K562 (cell line): ENCODE measurements around the gene CUL9. TPM values are rescaled to one million over a fixed set of nuclear protein-coding genes. Genes with fewer than 3 reads are reported as not detected.

Experiments
- ATAC-seq: fragments of 200-7000 bp; cut with Tn5 transposase; 3 replicates; pipeline ENCODE4 v1.9.1; 2020; ENCODE audit warnings: moderate library complexity
- BruUV-seq: library from RNA; stranded (reverse); fragments of 400-500 nt; replicated peaks from 2 replicates; lab custom pipeline; 2021; lab: Mats Ljungman, UMichigan
- CTCF ChIA-PET: fragments of 300-600 bp; formaldehyde crosslinking; extraction: SDS; loops from one replicate; lab custom pipeline; 2021; ENCODE audit warnings: low intra/inter-chr PET ratio; lab: Yijun Ruan, JAX
- POLR2A ChIA-PET: fragments of 300-600, 350-650 bp; sonication (Branson Sonifier 250); formaldehyde crosslinking; extraction: SDS; loops from one replicate; lab custom pipeline; 2021; ENCODE audit warnings: antibody characterized with exemption, inconsistent platforms; lab: Yijun Ruan, JAX
- DNase-seq, 4 experiments: peaks; one replicate each; pipeline versions ENCODE4 v3.0.0 to v3.0.0-alpha.2; 2011 to 2018; ENCODE audit warnings: low spot score in 3 of 4, mixed read lengths in 3 of 4; ENCODE audit errors: extremely low read depth in 1 of 4
- FAIRE-seq: peaks from 2 replicates; lab custom pipeline; 2011; peaks lifted over from hg19 to GRCh38; lab: Jason Lieb, UNC
- H2AFZ ChIP-seq: 2 replicates; pipeline ENCODE4 v1.6.0; 2011; ENCODE audit warnings: low read depth, low read length, control low read depth, inconsistent platforms
- H3K27ac ChIP-seq: fragments of 200-600 bp; 3 replicates; pipeline ENCODE4 v1.8.0; 2011; ENCODE audit warnings: low read depth, mild to moderate bottlenecking, control low read depth, inconsistent platforms, low read length, moderate library complexity, mixed read lengths; ENCODE audit errors: extremely low read depth
- H3K27me3 ChIP-seq, 2 experiments: fragments of 300-600 bp in 1 of 2; 2 replicates in 1 of 2; 3 replicates in 1 of 2; pipeline versions ENCODE4 v1.6.0 to v1.8.0; 2011; ENCODE audit warnings: inconsistent platforms in 2 of 2, low read length in 2 of 2, mild to moderate bottlenecking in 1 of 2, mixed read lengths in 1 of 2, moderate library complexity in 1 of 2; ENCODE audit not compliant: control insufficient read depth in 2 of 2, insufficient read depth in 2 of 2
- H3K36me3 ChIP-seq: fragments of 300-600 bp; 3 replicates; pipeline ENCODE4 v1.8.0; 2011; ENCODE audit warnings: mild to moderate bottlenecking, low read length, inconsistent platforms; ENCODE audit not compliant: control insufficient read depth, insufficient read depth
- H3K4me1 ChIP-seq, 2 experiments: fragments of 200-600 bp in 1 of 2; replicated peaks in 1 of 2; 2 replicates in 1 of 2; 3 replicates in 1 of 2; pipeline versions ENCODE4 v1.5.1 to v1.8.0; 2011; ENCODE audit warnings: inconsistent platforms in 2 of 2, low read length in 2 of 2, mild to moderate bottlenecking in 1 of 2, mixed read lengths in 1 of 2, moderate library complexity in 1 of 2; ENCODE audit not compliant: control insufficient read depth in 2 of 2, insufficient read depth in 2 of 2
- H3K4me2 ChIP-seq: 2 replicates; pipeline ENCODE4 v1.6.1; 2011; ENCODE audit warnings: low read length, control low read depth, inconsistent platforms, mixed read lengths; ENCODE audit not compliant: insufficient read depth
- H3K4me3 ChIP-seq: fragments of 200-600 bp; sonication (generic), shearing (Covaris generic); 2 replicates; pipeline ENCODE4 v1.5.1; 2016; ENCODE audit warnings: control low read depth, inconsistent platforms
- H3K79me2 ChIP-seq: fragments of 200-600 bp; 3 replicates; pipeline ENCODE4 v1.8.0; 2011; ENCODE audit warnings: low read length, inconsistent platforms; ENCODE audit not compliant: control insufficient read depth, insufficient read depth
- H3K9ac ChIP-seq, 2 experiments: 2 replicates each; pipeline versions ENCODE4 v1.6.0 to v1.6.1; 2011; ENCODE audit warnings: low read depth in 2 of 2, low read length in 2 of 2, control low read depth in 1 of 2, inconsistent platforms in 1 of 2, mild to moderate bottlenecking in 1 of 2, mixed read lengths in 1 of 2; ENCODE audit not compliant: insufficient read depth in 1 of 2
- H3K9me1 ChIP-seq: one replicate; pipeline ENCODE4 v1.6.0; 2011; ENCODE audit warnings: inconsistent platforms, mild to moderate bottlenecking, low read length, moderate library complexity; ENCODE audit not compliant: control insufficient read depth, insufficient read depth
- H3K9me3 ChIP-seq: replicated peaks from 2 replicates; pipeline ENCODE4 v1.5.1; 2011; ENCODE audit warnings: low read depth, low read length, inconsistent platforms; ENCODE audit not compliant: control insufficient read depth, insufficient read depth
- H4K20me1 ChIP-seq: replicated peaks from 2 replicates; pipeline ENCODE4 v1.6.1; 2011; ENCODE audit warnings: low read length, inconsistent platforms, mixed read lengths; ENCODE audit not compliant: control insufficient read depth, insufficient read depth
- COPS2 ChIP-seq: fragments of 450-650 bp; conservative IDR thresholded peaks from 2 replicates; pipeline ENCODE4 v1.6.1; 2016; ENCODE audit warnings: mild to moderate bottlenecking, moderate library complexity
- HDAC8 ChIP-seq: fragments of 450-650 bp; IDR thresholded peaks from 2 replicates; pipeline ENCODE4 v1.6.1; 2016; ENCODE audit warnings: mild to moderate bottlenecking, missing genetic modification characterization, moderate library complexity, missing compliant biosample characterization
- ILK ChIP-seq: fragments of 450-650 bp; IDR thresholded peaks from 2 replicates; pipeline ENCODE4 v1.6.1; 2016; ENCODE audit warnings: missing genetic modification characterization, low read depth, mild to moderate bottlenecking, missing compliant biosample characterization, moderate library complexity, borderline replicate concordance
- NR4A1 ChIP-seq, 2 experiments: fragments of 250-450 bp in 1 of 2; fragments of 450-650 bp in 1 of 2; sonication (Bioruptor Pico) in 1 of 2; IDR thresholded peaks; 2 replicates each; pipeline versions ENCODE4 v1.4.0 to v1.6.1; 2016 to 2020; ENCODE audit warnings: mild to moderate bottlenecking in 2 of 2, missing compliant biosample characterization in 1 of 2, missing genetic modification characterization in 1 of 2, moderate library complexity in 1 of 2
- PTTG1 ChIP-seq: fragments of 450-650 bp; IDR thresholded peaks from 2 replicates; pipeline ENCODE4 v1.6.1; 2016; ENCODE audit warnings: low read depth, mild to moderate bottlenecking, missing genetic modification characterization, missing compliant biosample characterization
- ZNF23 ChIP-seq: fragments of 250-450 bp; sonication (Bioruptor Pico); IDR thresholded peaks from 2 replicates; pipeline ENCODE4 v1.4.0; 2020; ENCODE audit warnings: mild to moderate bottlenecking
- WGBS: fragments of 100-300 bp; shearing (Covaris generic); methylation state at CpG from one replicate; pipeline ENCODE4 v1.1.6; 2016; ENCODE audit warnings: low coverage, mixed read lengths; ENCODE audit not compliant: insufficient coverage; ENCODE audit errors: missing lambda C conversion rate; 5-methylcytosine and 5-hydroxymethylcytosine counted together
- in situ Hi-C: fragments of 300-500 bp; cut with MboI; formaldehyde crosslinking; loops from 4 replicates; pipeline ENCODE4 v1.15.0; 2018; ENCODE audit warnings: inconsistent platforms, mixed read lengths
- intact Hi-C: fragments of 100-400 bp; cut with micrococcal nuclease; formaldehyde crosslinking; loops from 2 replicates; pipeline ENCODE4 v1.14.2; 2022
- polyA plus RNA-seq, 8 experiments: library from polyadenylated mRNA; depleted of rRNA in 4 of 8; stranded (reverse) in 5 of 8; unstranded in 3 of 8; fragments of >200 nt; fragmentation: Nextera tagmentation in 2 of 8; fragmentation: Illumina TruSeq in 1 of 8; extraction: Ambion mirVana in 2 of 8; extraction: Trizol in 1 of 8; gene quantifications; 2 replicates each; pipeline versions ENCODE4 v1.2.1 to v1.2.3, GENCODE V29; 2011 to 2014; ENCODE audit warnings: inconsistent platforms in 1 of 8, missing spikeins in 1 of 8
- total RNA-seq, 7 experiments: library from RNA; depleted of rRNA in 6 of 7; stranded (reverse); fragments of >200 nt in 6 of 7; fragmentation: Illumina TruSeq in 2 of 7; extraction: Trizol in 2 of 7; gene quantifications; 2 replicates each; pipeline versions ENCODE4 v1.2.1 to v1.2.3, GENCODE V29; 2011 to 2021; ENCODE audit warnings: low replicate concordance in 1 of 7
- TF ChIP-seq, protein P1 (sequence below): fragments of 150-350 bp; IDR thresholded peaks from 2 replicates; pipeline ENCODE4 v1.6.1; 2014; ENCODE audit warnings: low read depth, mild to moderate bottlenecking, low read length, borderline replicate concordance
- TF ChIP-seq, protein P2 (sequence below), 2 experiments: fragments of 450-650 bp; formaldehyde crosslinking in 1 of 2; IDR thresholded peaks; 2 replicates each; pipeline versions ENCODE4 v1.4.0 to v1.6.1; 2014 to 2020; ENCODE audit warnings: mild to moderate bottlenecking in 2 of 2, borderline replicate concordance in 1 of 2, low read depth in 1 of 2

Gene CUL9
- total and polyA plus RNA-seq, 9 of the 15 experiments (the other 6 are each of a cell fraction or from before 2014, with no cell fraction given): 0.50 to 20.7 (median 6.6) TPM

- ChIA-PET POLR2A (interaction anchor here (0.6 to 11.2 kb wide), 3 partner anchors 14 to 706 kb away, joined by 3 to 118 read pairs (median 3); no protein-coding TSS in a partner anchor), CTCF (no interaction called here)
- Histone ChIP-seq H3K9me3 (no peaks in the 10 kb centered on the region), H3K9me1 (no peaks in the 10 kb centered on the region), H4K20me1 (no peaks in the 10 kb centered on the region), H3K79me2 (peaks cover 27% of the 10 kb centered on the region), H3K4me1 (peaks cover 17 to 28% of the 10 kb centered on the region in 2 experiments; a peak in 4 of 5 replicates), H3K4me2 (no peak overlapping the region), H3K36me3 (peaks cover 11% of the 10 kb centered on the region; the same call in 2 of the 3 replicates), H3K9ac (no peak overlapping the region), H3K4me3 (no peak overlapping the region), H3K27ac (no peak overlapping the region), H3K27me3 (no peaks in the 10 kb centered on the region; a peak in 1 of 5 replicates), H2AFZ (peak overlapping the region; percentile 68)
- intact Hi-C loops: no loop called here
- 64% methylated on average over 4 of the region's 4 CpGs for WGBS
- DNase-seq (no peak), ATAC-seq (no peak), FAIRE-seq (no peak)
- in situ Hi-C loops: no loop called here
- no TSS peak for BruUV-seq
- TF ChIP-seq HDAC8 (tag) (peak; percentile 56; the same call in 1 of the 2 replicates), ILK (tag) (0 out of 2 replicates have a peak, but pooled peaks have one; percentile 34), COPS2 (no peak), PTTG1 (peak; percentile 41; the same call in 1 of the 2 replicates), NR4A1 (CRISPR knock-in tag; IDR thresholded peaks at IDR 0.05) (no peak), NR4A1 (tag; IDR thresholded peaks at IDR 0.05) (peak; percentile 73; the same call in 1 of the 2 replicates), ZNF23 (no peak)
- TF ChIP-seq, protein P1, sequence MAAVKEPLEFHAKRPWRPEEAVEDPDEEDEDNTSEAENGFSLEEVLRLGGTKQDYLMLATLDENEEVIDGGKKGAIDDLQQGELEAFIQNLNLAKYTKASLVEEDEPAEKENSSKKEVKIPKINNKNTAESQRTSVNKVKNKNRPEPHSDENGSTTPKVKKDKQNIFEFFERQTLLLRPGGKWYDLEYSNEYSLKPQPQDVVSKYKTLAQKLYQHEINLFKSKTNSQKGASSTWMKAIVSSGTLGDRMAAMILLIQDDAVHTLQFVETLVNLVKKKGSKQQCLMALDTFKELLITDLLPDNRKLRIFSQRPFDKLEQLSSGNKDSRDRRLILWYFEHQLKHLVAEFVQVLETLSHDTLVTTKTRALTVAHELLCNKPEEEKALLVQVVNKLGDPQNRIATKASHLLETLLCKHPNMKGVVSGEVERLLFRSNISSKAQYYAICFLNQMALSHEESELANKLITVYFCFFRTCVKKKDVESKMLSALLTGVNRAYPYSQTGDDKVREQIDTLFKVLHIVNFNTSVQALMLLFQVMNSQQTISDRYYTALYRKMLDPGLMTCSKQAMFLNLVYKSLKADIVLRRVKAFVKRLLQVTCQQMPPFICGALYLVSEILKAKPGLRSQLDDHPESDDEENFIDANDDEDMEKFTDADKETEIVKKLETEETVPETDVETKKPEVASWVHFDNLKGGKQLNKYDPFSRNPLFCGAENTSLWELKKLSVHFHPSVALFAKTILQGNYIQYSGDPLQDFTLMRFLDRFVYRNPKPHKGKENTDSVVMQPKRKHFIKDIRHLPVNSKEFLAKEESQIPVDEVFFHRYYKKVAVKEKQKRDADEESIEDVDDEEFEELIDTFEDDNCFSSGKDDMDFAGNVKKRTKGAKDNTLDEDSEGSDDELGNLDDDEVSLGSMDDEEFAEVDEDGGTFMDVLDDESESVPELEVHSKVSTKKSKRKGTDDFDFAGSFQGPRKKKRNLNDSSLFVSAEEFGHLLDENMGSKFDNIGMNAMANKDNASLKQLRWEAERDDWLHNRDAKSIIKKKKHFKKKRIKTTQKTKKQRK: no peak
- TF ChIP-seq, protein P2, sequence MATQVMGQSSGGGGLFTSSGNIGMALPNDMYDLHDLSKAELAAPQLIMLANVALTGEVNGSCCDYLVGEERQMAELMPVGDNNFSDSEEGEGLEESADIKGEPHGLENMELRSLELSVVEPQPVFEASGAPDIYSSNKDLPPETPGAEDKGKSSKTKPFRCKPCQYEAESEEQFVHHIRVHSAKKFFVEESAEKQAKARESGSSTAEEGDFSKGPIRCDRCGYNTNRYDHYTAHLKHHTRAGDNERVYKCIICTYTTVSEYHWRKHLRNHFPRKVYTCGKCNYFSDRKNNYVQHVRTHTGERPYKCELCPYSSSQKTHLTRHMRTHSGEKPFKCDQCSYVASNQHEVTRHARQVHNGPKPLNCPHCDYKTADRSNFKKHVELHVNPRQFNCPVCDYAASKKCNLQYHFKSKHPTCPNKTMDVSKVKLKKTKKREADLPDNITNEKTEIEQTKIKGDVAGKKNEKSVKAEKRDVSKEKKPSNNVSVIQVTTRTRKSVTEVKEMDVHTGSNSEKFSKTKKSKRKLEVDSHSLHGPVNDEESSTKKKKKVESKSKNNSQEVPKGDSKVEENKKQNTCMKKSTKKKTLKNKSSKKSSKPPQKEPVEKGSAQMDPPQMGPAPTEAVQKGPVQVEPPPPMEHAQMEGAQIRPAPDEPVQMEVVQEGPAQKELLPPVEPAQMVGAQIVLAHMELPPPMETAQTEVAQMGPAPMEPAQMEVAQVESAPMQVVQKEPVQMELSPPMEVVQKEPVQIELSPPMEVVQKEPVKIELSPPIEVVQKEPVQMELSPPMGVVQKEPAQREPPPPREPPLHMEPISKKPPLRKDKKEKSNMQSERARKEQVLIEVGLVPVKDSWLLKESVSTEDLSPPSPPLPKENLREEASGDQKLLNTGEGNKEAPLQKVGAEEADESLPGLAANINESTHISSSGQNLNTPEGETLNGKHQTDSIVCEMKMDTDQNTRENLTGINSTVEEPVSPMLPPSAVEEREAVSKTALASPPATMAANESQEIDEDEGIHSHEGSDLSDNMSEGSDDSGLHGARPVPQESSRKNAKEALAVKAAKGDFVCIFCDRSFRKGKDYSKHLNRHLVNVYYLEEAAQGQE (IDR thresholded peaks at IDR 0.05; ENCODE audit: borderline replicate concordance): no peak
- TF ChIP-seq, protein P2 (CRISPR knock-in tag; IDR thresholded peaks at IDR 0.05; ENCODE audit: low read depth): no peak
These were observed 49.1 kb downstream of the CUL9 start for GRCh38 chr6:43231053-43231452.
